GM20431 (cell line): ENCODE measurements around the gene PSMG2.

Source experiments
- in situ Hi-C: fragments of 300-500 bp; cut with MseI, MboI; formaldehyde crosslinking; loops from one replicate; pipeline ENCODE4 v1.15.0; 2020; ENCODE audit warnings: low sequenced_read_pairs; ENCODE audit not compliant: unreplicated experiment

The PSMG2 gene

DNA sequence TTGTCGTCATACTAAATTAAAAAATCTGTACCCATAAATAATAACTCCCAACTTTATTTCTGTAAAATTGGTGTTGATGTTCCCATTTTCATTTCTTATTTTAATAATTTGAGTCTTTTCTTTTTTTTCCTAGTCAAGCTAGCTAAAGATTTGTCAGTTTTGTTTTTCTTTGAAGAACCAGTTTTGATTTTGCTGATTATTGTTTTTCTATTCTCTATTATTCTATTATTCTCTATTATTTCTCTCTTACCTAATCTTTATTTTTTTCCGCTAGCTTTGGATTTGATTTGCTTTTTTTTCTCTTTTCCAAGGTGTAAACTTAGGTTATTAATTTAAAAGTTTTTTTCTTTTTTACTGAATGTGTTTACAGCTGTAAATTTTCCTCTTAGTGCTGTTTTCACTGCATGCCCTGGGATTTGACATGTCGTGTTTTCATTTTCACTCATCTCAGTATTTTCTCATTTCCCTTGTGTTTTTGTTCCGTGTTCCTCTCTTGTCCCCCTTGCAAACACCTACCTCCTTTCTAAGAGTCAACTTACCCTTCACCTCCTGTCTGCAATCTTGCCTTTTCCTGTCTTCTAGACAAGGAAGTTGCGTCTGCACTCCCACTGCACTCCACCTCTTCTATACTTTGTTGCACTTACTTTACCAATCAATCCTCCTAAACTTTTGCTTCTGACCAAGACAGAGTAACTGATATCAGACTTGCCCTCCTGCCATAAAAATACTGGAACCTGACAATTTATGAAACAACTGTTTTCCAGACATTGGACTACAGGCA, 18.8 kb downstream of the PSMG2 start:
- in situ Hi-C loops = no loop called here

GRCh38 chr18:12722731-12723130, 19.9 kb downstream of the PSMG2 start:
- in situ Hi-C loops = no loop called here

DNA sequence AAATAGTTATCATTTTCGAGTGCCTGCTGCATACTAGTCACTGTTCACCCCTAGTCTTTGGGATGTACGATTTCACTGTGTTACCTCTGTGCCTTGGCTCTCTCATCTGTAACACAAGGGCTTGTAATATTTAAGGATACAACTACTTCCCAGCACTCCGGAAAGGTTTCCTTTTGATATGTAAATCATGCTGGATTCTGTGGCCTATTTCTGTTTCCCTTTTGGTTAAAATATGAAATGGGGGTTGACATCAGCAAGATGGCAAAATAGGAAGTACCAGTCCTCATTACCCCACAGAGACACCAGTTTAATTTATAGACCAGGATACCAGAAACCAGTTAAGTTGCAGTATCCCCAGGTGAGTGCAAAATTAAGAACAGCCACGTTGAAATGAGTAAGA, 23.5 kb downstream of the PSMG2 start:
- in situ Hi-C loops = loop anchor here (25.0 kb wide), 1 partner anchor 436 kb away; no protein-coding TSS in a partner anchor

DNA sequence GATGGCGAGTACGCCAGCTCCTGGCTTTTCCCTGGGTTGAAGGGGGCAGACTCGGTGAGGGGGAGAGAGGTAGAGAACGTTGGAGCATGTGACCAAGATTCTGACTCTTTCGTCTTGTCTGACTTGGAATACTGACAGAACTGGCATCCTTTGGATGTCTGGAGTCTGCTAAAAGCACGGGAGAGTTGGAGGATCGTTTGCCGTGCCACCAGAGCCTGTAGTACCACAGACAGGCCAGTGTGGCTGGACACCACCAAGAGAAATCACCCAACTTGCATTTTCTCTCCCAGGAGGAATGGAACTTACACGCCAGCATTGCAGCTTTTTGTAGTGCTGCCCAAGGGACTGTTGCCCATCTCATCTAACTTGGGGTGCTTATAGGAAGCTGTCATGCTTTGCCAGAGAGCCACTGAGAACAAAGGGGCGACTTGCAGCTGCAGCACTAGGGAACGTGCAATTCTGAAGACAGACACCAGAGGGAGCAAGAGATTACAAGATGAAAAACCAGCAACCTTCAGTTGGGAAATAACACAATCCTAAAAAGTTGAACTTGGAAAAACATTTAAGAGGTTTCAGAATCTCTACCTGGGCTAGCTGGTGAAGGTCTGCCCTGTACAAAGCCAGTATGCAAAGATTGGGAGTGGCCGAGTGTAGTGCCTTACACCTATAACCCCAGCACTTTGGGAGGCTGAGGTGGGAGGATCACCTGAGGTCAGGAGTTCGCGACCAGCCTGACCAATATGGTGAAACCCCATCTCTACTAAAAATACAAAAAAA, 24.1 kb downstream of the PSMG2 start:
- in situ Hi-C loops = loop anchor here (25.0 kb wide), 1 partner anchor 435 kb away; no protein-coding TSS in a partner anchor

- in situ Hi-C loops = loop anchor here (10.0 to 25.0 kb wide), 2 partner anchors 197 to 425 kb away; no protein-coding TSS in a partner anchor
These were observed 34.5 kb downstream of the PSMG2 start for GRCh38 chr18:12737243-12737902.

DNA sequence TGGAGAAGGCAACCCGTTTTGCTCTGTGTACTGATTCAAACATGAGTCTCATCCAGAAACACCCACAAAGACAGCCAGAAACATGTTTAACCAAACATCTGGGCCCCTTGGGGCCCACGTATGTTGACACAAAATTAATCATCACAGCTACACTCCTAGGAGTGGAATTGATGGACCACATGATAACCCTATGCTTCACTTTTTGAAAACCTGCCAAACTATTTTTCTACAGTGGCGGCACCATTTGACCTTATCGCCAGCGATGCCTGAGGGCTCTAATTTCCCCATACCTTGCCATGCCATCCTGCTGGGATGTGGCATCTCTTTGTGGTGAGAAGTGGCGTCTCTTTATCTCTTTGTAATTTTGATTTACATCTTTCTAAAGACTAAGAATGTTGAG, 38.5 kb downstream of the PSMG2 start:
- in situ Hi-C loops = loop anchor here (10.0 to 25.0 kb wide), 2 partner anchors 163 to 421 kb away; no protein-coding TSS in a partner anchor

GRCh38 chr18:12742453-12742852, 39.6 kb downstream of the PSMG2 start:
- in situ Hi-C loops = loop anchor here (10.0 to 25.0 kb wide), 2 partner anchors 162 to 420 kb away; no protein-coding TSS in a partner anchor

GRCh38 chr18:12744103-12744502, 41.3 kb downstream of the PSMG2 start:
- in situ Hi-C loops = loop anchor here (10.0 to 25.0 kb wide), 2 partner anchors 161 to 418 kb away; no protein-coding TSS in a partner anchor

- in situ Hi-C loops = loop anchor here (10.0 to 25.0 kb wide), 2 partner anchors 160 to 417 kb away; no protein-coding TSS in a partner anchor
These were observed 42.4 kb downstream of the PSMG2 start for GRCh38 chr18:12745095-12745795.

GRCh38 chr18:12747530-12748315, 44.9 kb downstream of the PSMG2 start:
- in situ Hi-C loops = loop anchor here (10.0 to 25.0 kb wide), 2 partner anchors 157 to 415 kb away; no protein-coding TSS in a partner anchor

- in situ Hi-C loops = loop anchor here (10.0 to 25.0 kb wide), 2 partner anchors 156 to 414 kb away; no protein-coding TSS in a partner anchor
These were observed 45.8 kb downstream of the PSMG2 start for GRCh38 chr18:12748671-12749070.

GRCh38 chr18:12749121-12749520, 46.3 kb downstream of the PSMG2 start:
- in situ Hi-C loops = loop anchor here (10.0 to 25.0 kb wide), 2 partner anchors 156 to 413 kb away; no protein-coding TSS in a partner anchor

- in situ Hi-C loops = no loop called here
These were observed 47.4 kb downstream of the PSMG2 start for GRCh38 chr18:12750076-12750714.

GRCh38 chr18:12750715-12751502, 48.1 kb downstream of the PSMG2 start:
- in situ Hi-C loops = no loop called here

GRCh38 chr18:12751503-12751884, 48.7 kb downstream of the PSMG2 start:
- in situ Hi-C loops = no loop called here

DNA sequence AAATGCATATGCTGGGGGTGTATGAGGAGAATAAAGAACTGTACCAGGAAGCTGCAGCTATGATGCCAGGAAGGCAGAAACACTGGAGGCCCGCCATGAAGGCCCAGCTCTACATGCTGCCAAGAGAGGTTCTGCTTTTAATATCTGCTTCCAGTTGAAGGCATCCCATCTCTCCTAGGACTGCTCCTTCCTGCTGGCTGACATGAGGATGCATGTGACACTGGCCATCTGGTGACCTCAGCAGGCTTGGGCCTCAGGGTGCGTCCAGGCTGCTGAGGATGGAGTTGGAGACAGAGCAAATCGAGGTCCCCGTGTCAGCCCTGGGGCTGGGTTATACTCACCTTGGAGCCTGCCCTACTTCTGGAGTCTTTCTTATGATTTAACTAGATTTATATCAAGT, 49.0 kb downstream of the PSMG2 start:
- in situ Hi-C loops = no loop called here

DNA sequence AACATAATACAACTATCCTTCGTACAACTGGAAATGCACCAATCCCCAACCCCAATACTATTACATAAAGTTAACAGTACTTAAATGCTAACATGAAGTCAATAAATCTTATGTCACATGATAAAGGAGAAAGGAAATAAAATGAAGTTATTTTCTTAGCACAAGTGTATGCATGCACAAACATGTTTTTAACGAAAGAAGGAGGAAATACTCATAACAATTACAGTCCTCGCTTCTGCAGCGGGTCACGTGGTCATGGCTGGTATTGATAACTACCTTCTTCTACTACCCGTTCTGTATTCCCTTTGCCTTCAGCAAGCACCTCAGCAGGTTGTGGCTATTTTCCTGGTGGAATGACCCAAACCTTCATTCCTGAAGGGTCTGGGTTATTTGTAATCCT, 51.7 kb downstream of the PSMG2 start:
- in situ Hi-C loops = no loop called here
